CD4-positive, alpha-beta T cell treated with Interleukin-15 for 4 hours (primary cell): ENCODE results near the gene LRRD1.
"Not testable (repeated sequence)": the region's sequence is repeated elsewhere in the genome, so short reads cannot be mapped to it uniquely, and the experiment has no call there.

ENCODE experiments used
- DNase-seq: peaks from one replicate; pipeline ENCODE4 v3.0.0-alpha.2; 2020; ENCODE audit warnings: low spot score

LRRD1 gene

DNA sequence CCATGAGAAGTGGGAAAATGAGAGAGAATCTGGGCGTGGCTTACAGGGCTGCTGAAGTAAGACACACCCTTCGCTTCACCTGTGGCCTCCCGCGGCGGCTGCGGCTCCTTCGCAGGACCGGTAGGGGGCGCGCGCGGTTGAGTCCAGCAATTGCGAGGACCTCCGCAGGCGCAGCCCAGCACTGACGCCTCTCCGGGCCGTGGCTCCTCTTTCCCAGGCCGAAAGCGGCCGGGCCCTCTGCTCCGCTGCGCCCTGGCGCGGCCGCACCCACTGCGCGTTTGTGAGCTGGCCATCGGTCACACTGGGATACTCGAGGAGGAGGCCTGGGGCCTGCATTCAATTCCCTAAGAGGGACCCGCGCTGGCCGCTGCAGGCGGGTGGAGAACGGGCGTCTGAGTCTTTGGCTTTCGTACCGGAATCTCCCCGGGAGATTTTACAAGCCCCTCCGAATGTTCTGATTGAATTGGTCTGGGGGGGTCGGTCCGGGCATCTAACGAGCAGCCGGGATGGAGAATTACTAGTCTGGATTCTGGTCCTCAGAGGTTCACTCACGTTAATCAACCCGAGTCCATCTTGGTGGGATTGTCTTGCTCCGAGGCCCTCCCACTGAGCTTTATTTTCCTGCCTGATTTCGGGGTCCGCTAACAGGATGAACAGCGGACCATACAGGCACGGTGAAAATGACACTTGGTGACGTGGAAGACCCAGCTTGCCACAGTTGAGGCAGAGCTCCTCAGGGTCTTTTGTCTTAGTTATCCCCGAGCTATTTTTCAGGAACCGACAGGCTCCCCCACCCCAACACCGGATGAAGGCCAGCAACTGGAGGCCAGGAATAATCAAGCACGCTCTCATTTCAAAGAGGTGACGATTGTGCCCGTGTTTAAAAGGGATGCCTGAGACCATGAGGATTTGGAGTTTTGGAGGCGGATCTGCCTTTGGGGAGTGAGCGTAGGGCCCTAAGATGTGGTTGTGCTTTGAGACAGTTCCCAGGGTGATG, at the start of gene LRRD1:
LRRD1 (minus strand) TSS at position 215 of the 997 bp plus-strand sequence. CDS start 13,940 bp downstream, outside the sequence.
- DNase-seq = peak; percentile 89

DNA sequence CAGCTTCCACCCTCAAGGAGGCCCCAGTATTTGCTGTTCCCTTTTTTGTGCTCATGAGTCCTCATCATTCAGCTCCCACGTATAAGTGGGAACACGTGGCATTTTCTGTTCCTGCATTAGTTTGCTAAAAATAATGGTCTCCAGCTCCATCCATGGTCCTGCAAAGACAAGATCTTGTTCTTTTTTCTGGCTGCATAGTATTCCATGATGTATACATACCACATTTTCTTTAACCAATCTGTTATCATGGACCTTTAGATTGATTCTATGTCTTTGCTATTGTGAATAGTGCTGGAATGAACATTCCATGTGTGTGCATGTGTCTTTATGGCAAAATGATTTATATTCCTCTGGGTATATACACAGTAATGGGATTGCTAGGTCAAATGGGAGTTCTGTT, 49.8 kb upstream of the LRRD1 start:
- no peak for DNase-seq

DNA sequence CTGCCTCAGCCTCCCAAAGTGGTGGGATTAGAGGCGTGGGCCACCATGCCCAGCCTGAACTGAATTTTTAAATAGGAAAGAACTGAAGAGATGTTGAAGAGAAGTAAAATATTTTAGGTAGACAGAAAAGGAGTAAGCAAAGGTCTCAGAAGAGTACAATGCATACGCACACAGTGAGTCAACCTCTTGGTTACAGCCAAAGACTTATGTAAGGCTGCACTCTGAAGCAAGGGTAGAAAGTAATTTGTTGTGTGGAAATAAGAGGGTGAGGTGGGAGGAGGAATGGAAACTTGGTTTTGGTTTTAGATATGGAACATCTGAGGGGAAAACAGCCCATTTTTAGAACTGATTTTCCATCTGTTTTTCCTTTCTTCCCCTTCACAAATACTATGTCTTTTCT, 49.2 kb upstream of the LRRD1 start:
- DNase-seq = no peak

DNA sequence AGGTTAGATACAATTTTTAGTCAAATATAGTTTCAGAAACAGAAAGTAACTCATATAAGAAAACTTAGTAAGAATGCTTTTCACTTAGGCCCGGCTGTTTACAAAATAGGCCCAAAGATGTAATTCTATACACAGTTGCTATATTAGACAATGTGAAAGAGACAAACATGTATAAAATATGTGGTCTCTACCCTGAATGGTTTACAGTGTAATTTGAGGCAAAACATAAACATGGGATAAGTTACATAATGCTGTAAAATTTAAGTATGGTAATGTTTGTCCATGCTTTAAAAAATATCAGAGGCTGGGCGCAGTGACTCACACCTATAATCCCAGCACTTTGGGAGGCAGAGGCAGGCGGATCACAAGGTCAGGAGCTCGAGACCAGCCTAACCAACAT, 48.0 kb upstream of the LRRD1 start:
- no peak for DNase-seq

DNA sequence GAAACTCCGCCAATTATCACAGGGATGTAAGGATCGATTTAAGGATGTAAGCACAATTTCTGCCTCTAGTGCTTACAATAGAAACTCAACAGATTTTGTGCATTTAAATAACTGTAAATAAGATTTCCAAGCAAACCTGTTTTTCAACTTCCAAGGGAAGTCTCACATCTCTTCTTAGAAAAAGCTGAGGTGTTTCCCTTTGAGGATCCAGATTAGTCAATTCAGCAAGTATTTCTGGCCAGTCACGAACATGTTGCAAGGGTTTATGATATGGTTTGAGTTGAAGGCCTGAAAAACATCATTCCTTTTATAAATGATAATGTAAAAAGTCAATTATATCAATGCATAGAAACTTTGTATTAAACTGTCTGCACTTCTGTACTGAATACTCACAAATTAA, 42.8 kb upstream of the LRRD1 start:
- no peak for DNase-seq

DNA sequence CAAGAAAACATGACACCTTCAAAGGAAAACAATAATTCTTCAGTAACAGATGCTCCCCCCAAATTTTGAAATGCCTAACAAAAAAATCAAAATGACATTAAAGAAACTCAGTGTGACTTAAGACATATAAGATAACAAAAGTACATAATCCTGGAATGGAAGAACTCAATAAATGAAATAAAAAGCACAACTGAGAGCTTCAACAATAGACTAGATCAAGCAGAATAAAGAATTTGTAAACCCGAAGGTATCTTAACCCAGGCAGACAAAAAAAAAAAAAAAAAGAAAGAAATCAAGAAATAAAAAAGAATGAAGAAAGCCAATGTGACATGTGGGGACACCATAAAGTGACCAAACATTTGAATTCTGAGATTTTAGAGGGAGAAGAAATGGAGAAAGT, 27.7 kb upstream of the LRRD1 start:
- no peak for DNase-seq

DNA sequence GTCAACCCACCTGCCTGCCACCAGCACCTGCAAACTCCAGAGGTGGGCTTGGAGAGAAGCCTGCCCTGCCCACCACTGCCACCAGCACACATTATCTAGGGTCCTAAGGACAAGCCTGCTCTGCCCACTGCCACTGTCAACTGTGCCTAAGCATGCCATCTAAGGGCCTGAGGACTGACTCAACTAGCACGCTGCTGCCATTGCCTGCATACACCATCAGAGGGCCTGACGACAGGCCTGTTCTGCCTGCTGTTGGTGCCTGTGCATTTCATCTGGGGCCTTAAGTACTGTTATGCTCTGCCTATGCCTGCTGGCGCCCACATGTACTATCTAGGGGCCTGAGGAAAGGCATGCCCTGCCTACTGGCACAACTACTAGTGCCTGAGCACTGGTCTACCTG, 27.0 kb upstream of the LRRD1 start:
- no peak for DNase-seq

DNA sequence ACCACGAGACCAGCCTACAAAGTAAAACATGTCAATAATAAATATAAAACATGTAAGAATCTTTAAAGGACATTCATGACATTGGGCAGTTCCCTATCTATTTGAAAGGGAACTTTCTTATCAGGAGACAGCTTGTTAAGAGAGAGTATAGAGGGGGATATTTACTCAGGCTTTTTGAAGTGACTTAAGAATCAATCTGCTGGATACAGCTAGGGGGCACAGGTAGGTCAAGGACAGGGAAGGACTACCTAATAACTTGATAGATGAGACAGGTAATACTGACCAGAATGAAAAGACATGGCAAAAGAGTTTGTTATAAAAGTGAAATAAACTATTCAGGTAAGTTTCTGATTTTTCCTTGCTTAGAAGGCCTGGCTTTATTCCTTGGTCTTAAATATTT, 21.8 kb upstream of the LRRD1 start:
- DNase-seq = no peak

DNA sequence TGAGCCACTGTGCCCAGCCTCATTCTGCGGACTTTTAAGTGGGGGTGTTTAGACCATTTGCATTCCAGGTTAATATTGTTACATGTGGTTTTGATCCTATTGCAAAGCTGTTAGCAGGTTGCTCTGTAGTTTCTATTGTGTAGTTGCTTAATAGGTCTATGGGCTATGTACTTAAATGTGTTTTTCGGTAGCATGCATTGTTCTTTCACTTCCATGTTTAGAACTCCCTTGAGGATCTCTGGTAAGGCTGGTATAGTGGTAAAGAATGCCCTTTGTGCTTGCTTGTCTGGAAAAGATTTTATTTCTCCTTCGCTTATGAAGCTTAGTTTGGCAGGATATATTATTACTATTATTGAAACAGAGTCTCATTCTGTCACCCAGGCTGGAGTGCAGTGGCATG, 13.4 kb upstream of the LRRD1 start:
- DNase-seq = no peak

DNA sequence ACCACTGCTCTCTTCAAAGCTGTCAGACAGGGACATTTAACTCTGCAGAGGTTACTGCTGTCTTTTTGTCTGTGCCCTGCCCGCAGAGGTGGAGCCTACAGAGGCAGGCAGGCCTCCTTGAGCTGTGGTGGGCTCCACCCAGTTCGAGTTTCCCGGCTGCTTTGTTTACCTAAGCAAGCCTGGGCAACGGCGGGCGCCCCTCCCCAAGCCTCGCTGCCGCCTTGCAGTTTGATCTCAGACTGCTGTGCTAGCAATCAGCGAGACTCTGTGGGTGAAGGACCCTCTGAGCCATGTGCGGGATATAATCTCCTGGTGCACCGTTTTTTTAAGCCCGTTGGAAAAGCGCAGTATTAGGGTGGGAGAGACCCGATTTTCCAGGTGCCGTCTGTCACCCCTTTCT, 10.3 kb upstream of the LRRD1 start:
- DNase-seq = not testable (repeated sequence)

DNA sequence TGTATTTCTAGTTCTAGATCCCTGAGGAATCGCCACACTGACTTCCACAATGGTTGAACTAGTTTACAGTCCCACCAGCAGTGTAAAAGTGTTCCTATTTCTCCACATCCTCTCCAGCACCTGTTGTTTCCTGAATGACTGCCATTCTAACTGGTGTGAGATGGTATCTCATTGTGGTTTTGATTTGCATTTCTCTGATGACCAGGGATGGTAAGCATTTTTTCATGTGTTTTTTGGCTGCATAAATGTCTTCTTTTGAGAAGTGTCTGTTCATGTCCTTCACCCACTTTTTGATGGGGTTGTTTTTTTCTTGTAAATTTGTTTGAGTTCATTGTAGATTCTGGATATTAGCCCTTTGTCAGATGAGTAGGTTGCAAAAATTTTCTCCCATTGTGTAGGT, 5.4 kb upstream of the LRRD1 start:
- not testable (repeated sequence) for DNase-seq

DNA sequence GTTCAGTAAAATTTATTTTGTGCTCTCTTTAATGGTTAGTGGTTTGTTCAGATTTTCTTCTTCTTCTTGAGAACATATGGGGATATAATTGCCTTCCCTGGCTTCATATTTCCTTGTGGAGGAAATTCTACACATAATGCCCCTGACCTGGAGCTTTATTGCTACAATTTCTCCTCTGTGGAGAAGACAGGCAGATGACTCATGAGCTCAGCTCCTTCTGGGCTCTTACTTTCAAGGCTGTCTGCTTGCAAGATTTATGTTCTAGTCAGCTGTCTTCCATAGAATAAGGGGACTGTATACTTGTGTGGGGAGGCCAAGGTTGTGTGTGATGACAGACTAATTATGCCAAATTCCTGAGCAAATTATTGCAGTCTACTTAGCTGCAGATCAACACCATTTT, 1.6 kb downstream of the LRRD1 start:
- DNase-seq = no peak

DNA sequence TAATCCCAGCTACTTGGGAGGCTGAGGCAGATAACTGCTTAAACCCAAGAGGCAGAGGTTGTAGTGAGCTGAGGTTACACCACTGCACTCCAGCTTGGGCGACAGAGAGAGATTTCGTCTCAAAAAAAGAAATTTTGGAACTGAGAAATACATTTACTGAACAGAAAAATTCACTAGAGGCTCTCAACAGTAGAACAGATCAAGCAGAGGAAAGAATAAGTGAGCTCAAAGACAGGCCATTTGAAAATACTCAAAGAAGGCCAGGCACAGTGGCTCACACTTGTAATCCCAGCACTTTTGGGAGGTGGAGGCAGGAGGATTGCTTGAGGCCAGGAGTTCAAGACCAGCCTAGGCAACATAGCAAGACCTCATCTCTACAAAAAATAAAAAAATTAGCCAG, 9.4 kb downstream of the LRRD1 start:
- DNase-seq = not testable (repeated sequence)

DNA sequence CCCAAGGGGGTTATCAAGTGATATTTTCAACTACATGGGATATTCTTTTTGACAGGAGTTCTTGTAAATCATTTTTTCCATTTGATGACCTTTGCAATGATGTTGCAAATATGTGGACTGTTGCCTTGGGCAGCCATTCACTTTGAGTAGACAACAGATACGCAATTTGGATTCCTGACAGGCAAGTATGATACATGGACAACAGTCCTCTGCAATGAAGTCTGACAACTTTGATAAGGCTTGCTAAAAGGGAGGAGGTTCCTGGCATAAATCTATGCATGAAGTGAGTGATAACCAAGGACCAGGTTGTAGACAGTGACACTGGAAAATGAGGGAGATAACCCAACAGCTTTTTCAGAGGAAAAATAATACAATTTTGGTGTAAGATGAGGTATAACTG, 17.7 kb downstream of the LRRD1 start:
- DNase-seq = no peak

DNA sequence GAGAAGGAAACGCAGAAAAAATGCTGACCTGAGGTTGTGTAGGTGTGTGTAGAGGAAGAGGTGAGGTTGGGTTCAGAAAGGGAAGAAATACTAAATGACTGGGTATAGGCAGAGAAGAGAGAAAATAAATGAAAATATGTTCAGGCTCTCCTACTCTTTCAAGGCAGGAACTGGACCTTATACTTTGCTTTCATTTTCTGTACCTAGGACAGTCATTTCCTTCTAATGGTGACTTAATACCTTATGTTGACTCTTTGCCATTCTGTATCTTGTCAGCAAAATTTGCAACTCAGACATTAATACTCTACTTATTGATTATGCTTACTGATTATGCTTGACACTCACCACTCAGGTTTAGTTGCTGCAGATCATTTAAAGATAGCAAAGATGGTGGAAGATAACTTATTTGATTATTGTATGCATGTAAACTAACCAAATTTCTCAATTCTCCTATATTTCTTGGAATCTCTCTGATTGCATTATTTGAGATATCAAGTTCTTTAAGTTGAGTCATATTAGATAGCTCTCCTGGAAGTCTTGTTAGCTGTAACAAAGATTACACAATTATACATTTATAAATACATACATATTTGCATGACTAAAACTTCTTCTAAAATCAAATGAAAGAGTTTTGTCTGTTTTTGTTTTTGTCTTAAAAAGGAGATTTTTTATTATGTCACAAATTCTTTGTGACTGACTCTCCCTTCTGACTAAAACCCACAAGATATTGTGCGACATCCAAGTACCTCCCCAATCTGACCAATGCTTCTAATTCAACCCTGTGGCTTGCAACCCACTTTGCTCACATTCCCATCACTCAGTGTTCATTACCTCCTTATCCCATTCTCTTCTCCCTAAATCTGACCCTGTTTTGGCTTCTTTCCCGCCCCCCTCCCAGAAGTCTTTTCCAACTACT, 20.0 kb downstream of the LRRD1 start:
- DNase-seq = no peak

DNA sequence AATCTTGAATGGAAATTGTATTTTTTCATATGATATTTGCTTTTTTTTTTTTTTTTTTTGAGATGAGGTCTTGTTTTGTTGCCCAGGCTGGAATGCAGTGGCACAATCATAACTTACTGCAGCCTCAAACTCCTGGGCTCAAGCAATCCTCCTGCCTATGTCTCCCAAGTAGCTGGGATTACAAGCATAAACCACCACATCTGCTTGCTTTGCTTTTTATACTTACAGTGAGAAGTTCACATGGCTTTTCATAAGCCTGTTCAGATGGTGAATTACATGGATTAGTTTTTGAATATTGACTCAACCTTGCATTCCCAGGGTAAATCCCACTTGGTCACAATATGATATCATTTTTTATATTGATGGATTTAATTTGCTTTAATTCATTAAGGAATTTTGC, 22.0 kb downstream of the LRRD1 start:
- no peak for DNase-seq

DNA sequence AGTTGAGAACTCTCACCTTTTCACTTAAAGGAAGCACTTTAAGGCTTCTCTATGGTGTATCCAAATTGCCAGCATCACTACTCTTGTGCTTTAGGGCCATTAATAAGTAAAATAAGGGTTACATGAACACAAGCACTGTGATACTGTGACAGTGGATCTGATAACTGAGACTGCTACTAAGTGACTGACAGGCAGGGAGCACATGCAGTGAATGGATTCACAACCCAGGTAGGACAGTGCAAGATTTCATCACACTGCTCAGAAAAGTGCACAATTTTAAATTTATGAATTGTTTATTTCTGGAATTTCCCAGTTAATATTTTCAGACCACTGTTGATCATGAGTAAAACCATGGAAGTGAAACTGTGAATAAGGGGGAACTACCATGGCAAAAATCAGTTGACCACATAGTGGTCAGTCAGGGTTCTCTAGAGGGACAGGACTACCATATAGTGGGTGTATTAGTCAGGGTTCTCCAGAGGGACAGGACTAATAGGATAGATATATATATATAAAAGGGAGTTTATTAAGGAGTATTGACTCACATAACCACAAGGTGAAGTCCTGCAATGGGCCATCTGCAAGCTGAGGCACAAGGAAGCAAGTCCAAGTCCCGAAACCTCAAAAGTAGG, 23.7 kb downstream of the LRRD1 start:
- no peak for DNase-seq

DNA sequence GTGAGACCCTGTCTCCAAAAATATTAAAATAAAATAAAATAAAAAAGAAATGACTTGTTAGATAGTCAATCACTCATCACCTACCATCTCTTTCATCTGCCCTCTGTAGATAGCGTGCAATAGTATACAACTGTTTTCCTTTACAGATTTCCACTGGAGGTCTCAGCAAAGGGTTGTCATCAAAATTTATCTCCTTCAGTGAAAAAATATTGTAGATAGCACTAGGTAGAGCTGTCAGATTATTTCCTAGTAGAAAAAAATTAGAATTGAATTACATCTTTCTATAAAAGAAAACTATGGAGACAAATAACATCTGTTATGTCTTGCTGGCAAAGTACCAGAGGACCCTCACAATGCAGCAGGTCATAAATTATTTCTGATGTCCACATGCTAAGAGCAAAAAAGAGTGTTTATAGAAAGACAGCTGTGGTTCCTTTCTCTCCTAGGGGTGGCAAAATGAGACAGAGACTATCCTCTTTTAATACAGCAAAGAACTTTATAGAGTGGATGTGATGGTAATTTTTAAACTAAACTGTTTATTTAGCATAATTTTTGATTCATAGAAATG, 28.4 kb downstream of the LRRD1 start:
- no peak for DNase-seq

DNA sequence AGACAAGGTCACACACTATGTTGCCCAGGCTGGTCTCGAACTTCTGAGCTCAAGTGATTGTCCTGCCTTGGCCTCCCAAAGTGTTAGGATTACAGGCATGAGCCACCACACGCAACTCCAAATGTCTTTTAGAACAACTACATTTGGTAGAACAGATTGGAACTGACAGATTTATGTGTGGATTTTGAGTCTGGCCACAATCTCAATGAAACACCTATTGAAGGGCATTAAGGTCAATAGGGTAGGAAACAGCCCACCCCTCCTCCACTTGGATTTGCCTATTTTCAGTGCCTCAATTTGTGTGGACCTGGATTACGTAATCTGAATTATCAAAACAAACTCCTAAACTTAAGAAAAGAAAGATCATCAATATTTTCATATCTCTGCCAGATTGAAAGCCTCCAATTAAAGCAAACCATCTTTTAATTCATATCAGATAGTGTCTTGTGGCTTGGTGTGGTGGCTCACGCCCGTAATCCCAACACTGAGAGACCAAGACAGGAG, 29.2 kb downstream of the LRRD1 start:
- no peak for DNase-seq

DNA sequence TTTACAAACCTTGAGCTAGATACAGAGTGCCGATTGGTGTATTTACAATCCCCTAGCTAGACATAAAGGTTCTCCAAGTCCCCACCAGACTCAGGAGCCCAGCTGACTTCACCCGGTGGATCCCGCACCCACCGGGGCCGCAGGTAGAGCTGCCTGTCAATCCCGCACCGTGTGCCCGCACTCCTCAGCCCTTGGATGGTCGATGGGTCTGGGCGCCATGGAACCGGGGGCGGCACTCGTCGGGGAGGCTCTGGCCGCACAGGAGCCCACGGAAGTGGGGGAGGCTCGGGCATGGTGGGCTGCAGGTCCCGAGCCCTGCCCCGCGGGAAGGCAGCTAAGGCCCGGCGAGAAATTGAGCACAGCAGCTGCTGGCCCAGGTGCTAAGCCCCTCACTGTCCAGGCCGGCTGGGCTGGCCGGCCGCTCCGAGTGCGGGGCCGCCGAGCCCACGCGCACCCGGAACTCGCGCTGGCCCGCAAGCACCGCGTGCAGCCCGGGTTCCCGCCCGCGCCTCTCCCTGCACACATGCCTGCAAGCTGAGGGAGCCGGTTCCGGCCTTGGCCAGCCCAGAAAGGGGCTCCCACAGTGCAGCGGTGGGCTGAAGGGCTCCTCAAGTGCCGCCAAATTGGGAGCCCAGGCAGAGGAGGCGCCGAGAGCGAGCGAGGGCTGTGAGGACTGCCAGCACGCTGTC, 35.6 kb downstream of the LRRD1 start:
- DNase-seq = not testable (repeated sequence)

DNA sequence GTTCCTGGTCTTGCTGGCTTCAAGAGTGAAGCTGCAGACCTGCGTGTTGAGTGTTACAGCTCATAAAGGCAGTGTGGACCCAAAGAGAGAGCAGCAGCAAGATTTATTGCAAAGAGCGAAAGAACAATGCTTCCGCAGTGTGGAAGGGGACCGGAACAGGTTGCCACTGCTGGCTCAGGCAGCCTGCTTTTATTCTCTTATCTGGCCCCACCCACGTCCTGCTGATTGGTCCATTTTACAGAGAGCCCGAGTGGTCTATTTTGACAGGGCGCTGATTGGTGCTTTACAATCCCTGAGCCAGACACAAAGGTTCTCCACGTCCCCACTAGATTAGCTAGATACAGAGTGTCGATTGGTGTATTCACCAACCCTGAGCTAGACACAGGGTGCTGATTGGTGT, 36.2 kb downstream of the LRRD1 start:
- not testable (repeated sequence) for DNase-seq
